Mucosa of rectum (tissue), 2 donors: ENCODE data around the gene COL26A1.

ENCODE experiments used
- H3K27ac ChIP-seq, 2 donors: one replicate each; pipeline ENCODE4 v1.7.0; 2013; ENCODE audit warnings: inconsistent platforms in 2 of 2, low read depth in 2 of 2, low read length in 2 of 2
- H3K27me3 ChIP-seq, 2 donors: one replicate each; pipeline ENCODE4 v1.7.0; 2013; ENCODE audit warnings: low read length in 2 of 2; ENCODE audit not compliant: control insufficient read depth in 2 of 2, insufficient read depth in 2 of 2
- H3K36me3 ChIP-seq, 2 donors: one replicate each; pipeline ENCODE4 v1.7.0; 2013; ENCODE audit warnings: low read length in 2 of 2; ENCODE audit not compliant: control insufficient read depth in 2 of 2, insufficient read depth in 2 of 2
- H3K4me1 ChIP-seq, 2 donors: one replicate each; pipeline ENCODE4 v1.7.0; 2013; ENCODE audit warnings: low read length in 2 of 2, mild to moderate bottlenecking in 1 of 2; ENCODE audit not compliant: control insufficient read depth in 2 of 2, insufficient read depth in 2 of 2
- H3K4me3 ChIP-seq, 2 donors: one replicate each; pipeline ENCODE4 v1.7.0; 2013; ENCODE audit warnings: low read length in 2 of 2
- H3K9ac ChIP-seq, 2 donors: one replicate each; pipeline ENCODE4 v1.7.0; 2013; ENCODE audit warnings: low read length in 2 of 2, low read depth in 1 of 2, mild to moderate bottlenecking in 1 of 2
- H3K9me3 ChIP-seq, 2 donors: one replicate each; pipeline ENCODE4 v1.7.0; 2013; ENCODE audit warnings: low read length in 2 of 2; ENCODE audit not compliant: control insufficient read depth in 2 of 2
- donor health status: healthy.
- donor health status: Normal muscosa, but diverticular disease.

Gene COL26A1

GRCh38 chr7:101593556-101593955 is 230.9 kb downstream of the COL26A1 start:
- H3K4me3 ChIP-seq: no peak overlapping the region
- peaks cover 6 to 9% of the 10 kb centered on the region in 2 donors for H3K4me1 ChIP-seq
- H3K9ac ChIP-seq: no peak overlapping the region
- no peaks in the 10 kb centered on the region for H3K9me3 ChIP-seq
- no peaks in the 10 kb centered on the region for H3K27me3 ChIP-seq
- H3K36me3 ChIP-seq: no peaks in the 10 kb centered on the region
- H3K27ac ChIP-seq: no peak overlapping the region

DNA sequence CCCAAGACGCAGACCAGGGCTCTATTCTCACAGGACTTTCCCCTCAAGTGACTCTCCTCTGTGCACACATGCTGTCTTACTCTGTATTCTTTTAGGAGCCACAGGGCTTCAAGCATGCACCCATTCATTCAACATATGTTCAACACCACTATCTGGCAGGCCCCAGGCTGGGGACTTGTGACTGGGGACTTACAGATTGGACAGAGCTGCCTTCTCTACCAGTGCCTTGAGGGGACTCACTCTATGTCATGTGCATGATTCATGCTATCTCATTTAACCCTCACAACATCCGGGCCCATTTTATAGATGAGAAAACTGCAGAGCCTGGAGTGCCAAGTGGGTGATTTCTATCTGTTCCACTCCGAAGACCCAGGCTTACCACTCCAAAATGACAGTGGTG is 232.1 kb downstream of the COL26A1 start:
- H3K4me3 ChIP-seq: no peak overlapping the region
- H3K9me3 ChIP-seq: no peaks in the 10 kb centered on the region
- H3K27ac ChIP-seq: no peak overlapping the region
- H3K27me3 ChIP-seq: no peaks in the 10 kb centered on the region
- no peaks in the 10 kb centered on the region for H3K36me3 ChIP-seq
- H3K4me1 ChIP-seq: peaks cover 12% of the 10 kb centered on the region in 2 donors
- no peak overlapping the region for H3K9ac ChIP-seq

DNA sequence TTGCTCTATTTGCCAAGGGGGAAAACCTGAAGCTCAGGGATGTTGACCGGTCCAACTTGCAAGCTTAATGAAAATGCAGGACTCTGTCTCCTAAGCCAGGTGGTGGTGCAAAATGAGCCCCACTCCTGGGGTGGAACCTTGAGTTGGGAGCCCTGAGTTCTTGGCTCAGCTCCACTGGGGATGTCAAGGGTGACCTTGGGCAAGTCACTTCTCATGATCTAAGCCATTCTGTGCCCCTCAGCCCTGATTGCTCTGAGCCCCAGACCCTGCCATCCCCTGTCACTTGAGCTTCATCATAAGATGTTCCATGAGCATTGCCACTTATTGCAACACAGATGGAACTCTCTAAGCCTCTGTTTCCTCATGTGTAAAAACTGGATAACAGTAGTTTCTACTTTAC is 232.6 kb downstream of the COL26A1 start:
- Histone ChIP-seq H3K27ac (no peak overlapping the region), H3K9me3 (no peaks in the 10 kb centered on the region), H3K4me3 (no peak overlapping the region), H3K4me1 (peaks cover 12% of the 10 kb centered on the region in 2 donors), H3K9ac (no peak overlapping the region), H3K27me3 (no peaks in the 10 kb centered on the region), H3K36me3 (no peaks in the 10 kb centered on the region)

DNA sequence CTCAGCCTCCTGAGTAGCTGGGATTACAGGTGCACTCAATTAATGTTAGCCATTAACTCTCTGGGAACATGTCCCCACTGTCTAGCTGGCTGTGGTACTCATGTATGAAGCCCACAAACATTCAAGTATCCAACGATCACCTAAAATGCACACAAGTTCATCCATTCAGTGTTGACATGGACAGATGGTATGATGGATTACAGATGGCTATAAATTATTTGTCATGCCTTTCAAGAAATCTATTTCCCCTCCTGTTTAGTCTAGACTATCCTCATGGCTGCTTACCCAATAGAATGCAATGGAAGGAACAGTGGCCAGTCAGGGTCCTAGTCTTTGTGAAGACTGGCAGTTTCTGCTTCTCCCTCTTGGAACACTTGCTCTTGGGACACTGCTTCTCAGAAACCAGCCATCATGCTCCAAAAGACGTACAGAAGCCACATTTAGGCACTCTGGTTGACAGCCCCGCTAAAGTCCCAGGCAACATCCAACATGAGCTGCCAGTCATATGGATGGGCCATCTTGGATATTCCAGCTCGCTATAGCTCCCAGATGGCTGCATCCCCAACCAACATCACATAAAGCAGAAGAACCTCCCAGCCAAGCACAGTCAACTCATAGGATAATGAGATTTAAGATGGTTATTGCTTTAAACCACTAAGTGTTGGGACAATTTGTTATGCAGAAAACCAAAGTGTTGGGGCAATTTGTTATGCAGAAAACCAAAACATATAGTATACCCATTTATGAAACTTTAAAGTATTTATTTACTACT is 233.3 kb downstream of the COL26A1 start:
- no peaks in the 10 kb centered on the region for H3K9me3 ChIP-seq
- H3K27me3 ChIP-seq: no peaks in the 10 kb centered on the region
- no peak overlapping the region for H3K4me3 ChIP-seq
- no peaks in the 10 kb centered on the region for H3K36me3 ChIP-seq
- H3K9ac ChIP-seq: no peak overlapping the region
- H3K4me1 ChIP-seq: peaks cover 12% of the 10 kb centered on the region in 2 donors
- H3K27ac ChIP-seq: no peak overlapping the region

- H3K4me3 ChIP-seq: no peak overlapping the region
- no peak overlapping the region for H3K27ac ChIP-seq
- no peaks in the 10 kb centered on the region for H3K9me3 ChIP-seq
- H3K27me3 ChIP-seq: no peaks in the 10 kb centered on the region
- H3K4me1 ChIP-seq: peaks cover 12% of the 10 kb centered on the region in 2 donors
- H3K9ac ChIP-seq: no peak overlapping the region
- H3K36me3 ChIP-seq: no peaks in the 10 kb centered on the region
These were observed 234.2 kb downstream of the COL26A1 start for GRCh38 chr7:101596898-101597297.

DNA sequence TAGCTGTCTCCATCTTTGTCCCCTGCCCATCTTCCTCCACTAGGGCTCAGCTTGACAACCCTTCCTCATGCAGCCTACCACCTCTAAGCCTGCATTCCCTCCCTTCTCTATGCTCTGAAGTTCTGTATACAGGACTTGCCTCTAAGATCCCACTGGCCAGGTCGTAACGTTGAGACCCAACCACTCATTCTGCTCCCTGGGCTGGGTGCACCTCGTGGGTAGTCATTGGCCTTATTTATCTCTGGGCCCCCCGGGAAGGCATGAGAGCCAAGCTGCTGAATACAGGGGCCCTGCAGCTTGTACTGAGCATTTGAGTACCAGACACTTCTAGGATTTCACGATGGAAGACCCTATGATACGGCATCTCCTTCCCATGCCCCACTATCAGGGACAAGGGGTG is 235.3 kb downstream of the COL26A1 start:
- peak overlapping the region; percentile 15 to 34 for H3K9ac ChIP-seq
- no peaks in the 10 kb centered on the region for H3K9me3 ChIP-seq
- H3K27ac ChIP-seq: peak overlapping the region; percentile 26 to 39
- no peak overlapping the region for H3K4me3 ChIP-seq
- H3K36me3 ChIP-seq: no peaks in the 10 kb centered on the region
- no peaks in the 10 kb centered on the region for H3K27me3 ChIP-seq
- peaks cover 12 to 14% of the 10 kb centered on the region in 2 donors for H3K4me1 ChIP-seq

- Histone ChIP-seq H3K4me3 (no peak overlapping the region), H3K9ac (peak overlapping the region; percentile 24 to 34), H3K4me1 (peaks cover 12 to 14% of the 10 kb centered on the region in 2 donors), H3K36me3 (no peaks in the 10 kb centered on the region), H3K27me3 (no peaks in the 10 kb centered on the region), H3K27ac (peak overlapping the region; percentile 43 to 50), H3K9me3 (no peaks in the 10 kb centered on the region)
These were observed 235.8 kb downstream of the COL26A1 start for GRCh38 chr7:101598422-101598985.

DNA sequence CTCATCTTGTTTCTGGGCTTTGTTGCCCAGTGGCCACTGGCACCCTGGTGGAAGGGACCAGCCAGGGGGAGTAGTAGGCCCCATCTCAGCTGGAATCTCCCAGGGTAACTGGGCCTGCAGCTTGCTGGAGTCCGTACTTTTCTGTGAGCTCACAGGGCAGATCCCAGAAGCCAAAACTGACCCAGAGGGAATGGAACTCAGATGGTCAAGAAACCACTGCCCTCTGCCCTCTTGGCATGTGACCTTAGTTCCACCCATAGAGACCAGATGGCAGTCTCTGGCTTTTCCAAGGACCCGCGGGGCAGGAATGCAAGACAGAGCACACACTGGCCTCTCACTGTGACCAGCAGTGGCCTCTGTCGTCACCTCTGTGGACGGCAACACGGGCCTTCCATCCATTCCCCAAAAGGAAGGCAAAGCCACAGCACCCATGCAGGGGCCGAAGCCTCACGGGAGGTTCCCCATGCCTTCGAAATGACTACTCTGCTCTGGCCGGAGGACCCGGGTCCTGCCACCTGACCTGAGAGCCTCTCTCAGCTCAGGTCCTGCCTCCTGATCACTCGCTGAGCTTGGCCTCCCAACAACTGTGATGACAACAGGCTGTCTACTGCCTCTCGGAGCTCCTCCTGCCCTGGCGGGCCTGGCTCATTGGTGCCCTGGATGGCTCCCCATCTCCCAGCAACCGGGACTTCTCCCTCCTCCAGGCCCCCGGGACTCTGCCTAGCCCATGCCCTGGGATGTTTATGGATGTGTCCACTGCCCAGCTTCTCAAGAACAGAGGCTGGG is 236.5 kb downstream of the COL26A1 start:
- Histone ChIP-seq H3K27me3 (no peaks in the 10 kb centered on the region), H3K9me3 (no peaks in the 10 kb centered on the region), H3K4me3 (no peak overlapping the region), H3K36me3 (no peaks in the 10 kb centered on the region), H3K27ac (peak overlapping the region; percentile 43 to 50), H3K4me1 (peaks cover 12 to 14% of the 10 kb centered on the region in 2 donors), H3K9ac (peak overlapping the region in 1 of 2 donors; percentile 34)

DNA sequence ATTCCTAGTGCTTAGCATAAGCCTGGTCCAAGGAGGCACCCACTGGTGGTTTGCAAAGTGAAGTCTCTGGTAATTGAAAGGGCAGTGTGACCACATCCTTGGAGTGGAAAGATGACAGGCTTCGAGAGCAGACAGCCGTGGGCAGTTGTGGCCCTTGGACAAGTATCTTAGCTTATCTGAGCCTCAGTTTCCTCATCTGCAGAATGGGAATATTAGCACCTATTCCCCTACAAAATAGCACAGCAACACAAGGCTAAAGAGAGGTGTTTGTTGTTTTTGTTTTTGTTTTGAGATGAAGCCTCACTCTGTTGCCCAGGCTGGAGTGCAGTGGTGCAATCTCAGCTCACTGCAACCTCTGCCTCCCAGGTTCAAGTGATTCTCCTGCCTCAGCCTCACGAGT is 237.1 kb downstream of the COL26A1 start:
- H3K27me3 ChIP-seq: no peaks in the 10 kb centered on the region
- peaks cover 12 to 14% of the 10 kb centered on the region in 2 donors for H3K4me1 ChIP-seq
- H3K9ac ChIP-seq: no peak overlapping the region
- no peaks in the 10 kb centered on the region for H3K36me3 ChIP-seq
- no peak overlapping the region for H3K27ac ChIP-seq
- no peak overlapping the region for H3K4me3 ChIP-seq
- H3K9me3 ChIP-seq: no peaks in the 10 kb centered on the region

- H3K9ac ChIP-seq: no peak overlapping the region
- no peak overlapping the region for H3K4me3 ChIP-seq
- H3K27ac ChIP-seq: no peak overlapping the region
- no peaks in the 10 kb centered on the region for H3K9me3 ChIP-seq
- H3K27me3 ChIP-seq: no peaks in the 10 kb centered on the region
- H3K36me3 ChIP-seq: no peaks in the 10 kb centered on the region
- H3K4me1 ChIP-seq: peaks cover 12 to 14% of the 10 kb centered on the region in 2 donors
These were observed 239.4 kb downstream of the COL26A1 start for GRCh38 chr7:101602082-101602481.
